Ovary (tissue), 9 donors: ENCODE results near the gene ZBTB18. TPM values are rescaled to one million over a fixed set of nuclear protein-coding genes. Genes with fewer than 3 reads are reported as not detected.

ENCODE experiments used
- DNase-seq, 5 donors: peaks; one replicate each; pipeline ENCODE4 v3.0.0-alpha.2; 2019 to 2020
- H3K27ac ChIP-seq, 2 donors: fragments of 200-600 bp; one replicate each; pipeline versions ENCODE4 v1.5.1 to v1.8.0; 2019 to 2022
- H3K27me3 ChIP-seq: fragments of 200-600 bp; one replicate; pipeline ENCODE4 v1.8.0; 2022
- H3K36me3 ChIP-seq: fragments of 200-600 bp; sonication (generic); one replicate; pipeline ENCODE4 v1.5.1; 2019
- H3K4me1 ChIP-seq: one replicate; pipeline ENCODE4 v1.8.1; 2013; ENCODE audit warnings: mild to moderate bottlenecking, moderate library complexity; ENCODE audit not compliant: insufficient read depth
- H3K4me3 ChIP-seq: fragments of 200-600 bp; sonication (generic); one replicate; pipeline ENCODE4 v1.5.1; 2017
- H3K9me3 ChIP-seq, 2 donors: fragments of 200-600 bp in 1 of 2; sonication (generic) in 1 of 2; one replicate each; pipeline versions ENCODE4 v1.5.1 to v1.8.1; 2013 to 2019; ENCODE audit warnings: mild to moderate bottlenecking in 1 of 2, moderate library complexity in 1 of 2
- CTCF ChIP-seq, 3 donors: fragments of 450-650 bp in 2 of 3; fragments of 200-600 bp in 1 of 3; IDR thresholded peaks; one replicate each; pipeline versions ENCODE4 v1.5.1 to v1.8.0; 2016 to 2022; ENCODE audit warnings: antibody characterized with exemption in 3 of 3, mild to moderate bottlenecking in 1 of 3
- EP300 ChIP-seq: sonication (generic); formaldehyde crosslinking; IDR thresholded peaks from one replicate; pipeline ENCODE4 v1.6.1; 2017; ENCODE audit warnings: antibody characterized with exemption
- POLR2A ChIP-seq: fragments of 450-650 bp; IDR thresholded peaks from one replicate; pipeline ENCODE4 v1.6.1; 2017; ENCODE audit warnings: antibody characterized with exemption, mild to moderate bottlenecking, moderate library complexity
- WGBS, 3 donors: extraction: QIAGEN DNeasy Blood & Tissue Kit in 1 of 3; methylation state at CpG; one replicate each; pipeline versions ENCODE4 v1.1.5 to v1.1.7; 2013 to 2017; 5-methylcytosine and 5-hydroxymethylcytosine counted together
- intact Hi-C, 4 donors: fragments of 100-400 bp; cut with DNase I; formaldehyde crosslinking; loops; one replicate each; pipeline versions ENCODE4 v1.11.0 to v1.15.1; 2022 to 2023
- polyA plus RNA-seq, 2 donors: library from polyadenylated mRNA; stranded (reverse); fragments of 200-250 nt in 1 of 2; fragments of 350-450 nt in 1 of 2; fragmentation: Illumina TruSeq in 1 of 2; extraction: RNeasy Lipid Tissue Mini Kit (QIAGEN cat#74804) in 1 of 2; gene quantifications; one replicate each; pipeline ENCODE4 v1.2.3, GENCODE V29; 2013 to 2014
- total RNA-seq, 7 donors: library from RNA; depleted of rRNA in 2 of 7; stranded (reverse); fragments of >200 nt in 2 of 7; fragmentation: NEBNext Ultra II Directional in 3 of 7; extraction: Animal tissue kit (Norgen Biotek cat#: 25700) in 3 of 7; gene quantifications; one replicate each; pipeline versions ENCODE4 v1.1.0 to v1.2.4, GENCODE V29; 2016 to 2023
- donor health status: DM: no; HTN: no; CAD: no; lungs with moderate emphysema.
- donor health status: DM: no; HTN: no; CAD: no.
- donor health status: Bipolar disorder and iron deficiency.
- donor health status: DM: yes; HTN: yes; CAD: no.
- donor health status: DM: no; HTN: no; CAD: no.
- donor health status: DM: yes; HTN: yes; CAD: no.

ZBTB18 gene
- total and polyA plus RNA-seq, 9 donors, result 6.7 to 14.0 (median 10.1) TPM

GRCh38 chr1:244096066-244096610 lies 45.1 kb downstream of the ZBTB18 start:
- Histone ChIP-seq H3K4me1 (no peaks in the 10 kb centered on the region), H3K27ac (no peak overlapping the region), H3K27me3 (no peaks in the 10 kb centered on the region), H3K36me3 (no peaks in the 10 kb centered on the region), H3K4me3 (no peak overlapping the region), H3K9me3 (no peaks in the 10 kb centered on the region)
- 89 to 91% (median 90%) methylated on average over 13 of the region's 13 CpGs for WGBS, 3 donors
- intact Hi-C loops, result no loop called here
- TF ChIP-seq EP300, result no peak
- no peak for TF ChIP-seq POLR2A
- no peak for TF ChIP-seq CTCF (IDR thresholded peaks at IDR 0.05)
- DNase-seq, result no peak

DNA sequence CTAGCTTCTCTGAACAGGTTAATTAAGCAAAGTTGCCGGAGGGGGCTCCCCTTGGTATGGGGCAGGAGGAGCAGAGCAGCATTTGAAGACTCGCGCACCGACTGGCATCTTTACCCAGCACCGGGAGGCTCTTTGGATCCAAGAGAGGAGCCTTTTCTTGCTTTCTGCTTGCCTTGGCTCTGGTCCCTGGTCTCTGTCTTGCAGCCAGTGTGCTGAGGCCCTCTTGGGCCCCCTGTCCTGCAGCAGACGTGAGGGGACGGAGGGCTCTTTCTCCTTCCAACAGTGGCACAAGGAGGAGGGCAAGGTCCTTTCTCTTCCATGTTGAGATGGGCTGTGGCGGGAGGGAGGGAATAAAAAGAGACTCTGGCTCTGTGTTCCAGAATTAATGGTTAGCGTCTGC lies 45.6 kb downstream of the ZBTB18 start:
- no peaks in the 10 kb centered on the region for H3K9me3 ChIP-seq
- H3K27ac ChIP-seq, result no peak overlapping the region
- no peak for DNase-seq
- no peaks in the 10 kb centered on the region for H3K27me3 ChIP-seq
- WGBS, 3 donors, result 87 to 94% (median 88%) methylated on average over 9 of the region's 9 CpGs
- TF ChIP-seq CTCF (IDR thresholded peaks at IDR 0.05), result no peak
- no peak for TF ChIP-seq POLR2A
- no peak for TF ChIP-seq EP300
- H3K36me3 ChIP-seq, result no peaks in the 10 kb centered on the region
- H3K4me1 ChIP-seq, result no peaks in the 10 kb centered on the region
- intact Hi-C loops, result no loop called here
- H3K4me3 ChIP-seq, result no peak overlapping the region

DNA sequence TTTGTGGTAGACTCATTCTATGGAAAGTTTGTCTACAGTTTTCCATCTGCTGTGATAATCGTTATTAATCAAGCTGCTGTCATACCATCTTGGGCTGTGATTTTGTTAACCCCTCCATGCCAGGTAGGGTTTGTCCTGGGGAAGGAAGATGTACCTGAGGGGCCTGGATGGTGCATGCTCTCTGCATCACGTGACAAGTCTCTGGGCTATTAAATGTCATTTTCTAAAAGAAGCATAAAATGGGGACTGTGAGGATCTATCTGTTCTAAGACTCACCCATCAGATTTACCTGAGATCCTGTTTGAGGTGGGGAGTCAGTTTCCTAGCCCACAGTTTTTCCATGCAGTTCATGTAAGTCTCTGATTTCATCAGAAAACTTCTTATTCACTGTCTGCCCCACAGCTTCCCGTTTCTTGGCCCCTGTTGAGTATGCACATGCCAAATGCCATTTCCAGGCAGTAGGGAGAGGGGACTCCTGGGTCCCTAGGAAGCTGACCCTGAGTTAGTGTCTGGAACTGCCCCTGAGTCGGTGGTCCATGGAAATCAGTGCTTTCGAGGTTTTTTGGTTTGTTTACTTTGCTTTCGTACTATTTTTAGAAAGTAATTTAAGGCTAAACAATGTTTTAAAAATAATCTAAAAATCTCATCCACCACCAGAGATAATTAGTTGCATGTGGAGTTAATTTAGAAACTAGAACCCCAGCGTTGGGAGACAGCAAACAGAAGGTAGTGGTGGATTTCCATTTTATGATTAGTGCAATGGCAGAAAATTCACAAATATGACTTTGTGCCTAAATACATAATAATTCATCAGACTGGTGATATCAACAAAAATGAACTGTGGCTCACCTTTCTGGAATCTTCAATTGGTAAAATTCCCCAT lies 46.7 kb downstream of the ZBTB18 start:
- no peak for DNase-seq
- Histone ChIP-seq H3K36me3 (no peaks in the 10 kb centered on the region), H3K27ac (no peak overlapping the region), H3K27me3 (no peaks in the 10 kb centered on the region), H3K9me3 (no peaks in the 10 kb centered on the region), H3K4me1 (no peaks in the 10 kb centered on the region), H3K4me3 (no peak overlapping the region)
- no peak for TF ChIP-seq CTCF (IDR thresholded peaks at IDR 0.05)
- intact Hi-C loops, result no loop called here
- WGBS, 3 donors, result 51 to 57% (median 54%) methylated on average over 7 of the region's 7 CpGs

DNA sequence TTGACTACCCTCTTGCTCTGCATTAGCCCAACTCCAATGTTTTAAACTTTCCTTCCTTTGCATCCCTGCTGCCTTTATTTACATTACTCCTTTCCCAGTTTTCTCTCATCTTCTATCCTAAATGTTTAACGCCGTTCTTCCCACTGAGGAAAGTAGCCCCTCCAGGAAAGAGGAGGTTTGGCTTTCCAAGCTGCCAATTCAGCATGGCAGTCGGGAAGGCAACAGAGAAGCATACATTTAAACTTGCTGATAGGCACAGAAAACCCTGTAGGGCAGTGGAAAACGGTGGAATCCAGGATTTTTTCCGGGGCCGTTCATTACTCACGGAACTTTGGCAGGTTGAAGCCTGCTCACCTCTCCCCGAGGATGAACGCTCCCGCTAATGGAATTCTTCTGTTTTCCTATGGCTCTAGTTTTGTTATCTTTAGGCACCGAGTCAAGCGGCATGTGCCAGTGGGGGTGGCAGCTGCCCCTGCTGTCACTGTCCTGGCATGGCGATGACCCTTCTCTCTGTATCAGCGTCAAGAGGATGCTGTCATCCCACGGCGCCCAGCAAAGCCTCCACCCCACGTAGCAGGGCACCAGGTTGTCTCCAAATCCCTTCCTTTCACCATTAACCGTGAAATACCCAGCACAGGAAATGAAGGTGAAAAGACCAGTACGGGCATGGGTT lies 48.3 kb downstream of the ZBTB18 start:
- 40 to 51% (median 42%) methylated on average over 19 of the region's 19 CpGs for WGBS, 3 donors

More for the DNA sequence above, 48.3 kb downstream of the ZBTB18 start:
- no peak for DNase-seq
- TF ChIP-seq CTCF (IDR thresholded peaks at IDR 0.05) (no peak), EP300 (no peak), POLR2A (no peak)
- Histone ChIP-seq H3K27me3 (no peaks in the 10 kb centered on the region), H3K27ac (no peak overlapping the region), H3K36me3 (no peaks in the 10 kb centered on the region), H3K4me1 (no peaks in the 10 kb centered on the region), H3K9me3 (no peaks in the 10 kb centered on the region), H3K4me3 (no peak overlapping the region)
- intact Hi-C loops, result no loop called here
